ENCODE data around the gene TCF15. TPM values are rescaled to one million over a fixed set of nuclear protein-coding genes. Genes with fewer than 3 reads are reported as not detected.

TCF15 gene
- total and polyA plus RNA-seq, 2 donors, result 0.42 to 0.62 TPM

- peaks cover 0 to 4% of the 10 kb centered on the region in 2 donors for H3K4me1 ChIP-seq (ENCODE audit: control insufficient read depth in 2 of 2, insufficient read depth in 2 of 2, low read length in 2 of 2)
- DNase-seq (ENCODE audit: low read depth in 6 of 9, low spot score in 9 of 9), result no peak
- peak overlapping the region in 1 of 2 donors; percentile 46 for H3K4me3 ChIP-seq (ENCODE audit: low read length in 2 of 2)
- H3K27me3 ChIP-seq (ENCODE audit: control insufficient read depth in 2 of 2, insufficient read depth in 1 of 2, low read length in 1 of 2), result peaks cover 29 to 47% of the 10 kb centered on the region in 2 donors
- H3K36me3 ChIP-seq (ENCODE audit: control insufficient read depth in 2 of 2, insufficient read depth in 2 of 2, low read length in 1 of 2), result no peaks in the 10 kb centered on the region
- 20% methylated on average over 36 of the region's 36 CpGs for WGBS
- H3K27ac ChIP-seq (ENCODE audit: low read depth in 1 of 2, low read length in 1 of 2), result no peak overlapping the region
- no peaks in the 10 kb centered on the region for H3K9me3 ChIP-seq (ENCODE audit: control insufficient read depth in 2 of 2, insufficient read depth in 1 of 2, low read length in 1 of 2)
These were observed 42.6 kb upstream of the TCF15 start for GRCh38 chr20:652615-653109.

GRCh38 chr20:651713-652614 is 41.9 kb upstream of the TCF15 start:
- DNase-seq (ENCODE audit: low read depth in 6 of 9, low spot score in 9 of 9), result no peak
- Histone ChIP-seq H3K36me3 (ENCODE audit: control insufficient read depth in 2 of 2, insufficient read depth in 2 of 2, low read length in 1 of 2) (no peaks in the 10 kb centered on the region), H3K27ac (ENCODE audit: low read depth in 1 of 2, low read length in 1 of 2) (no peak overlapping the region)

GRCh38 chr20:650954-651353 is 40.8 kb upstream of the TCF15 start:
- Histone ChIP-seq H3K27me3 (ENCODE audit: control insufficient read depth in 2 of 2, insufficient read depth in 1 of 2, low read length in 1 of 2) (peaks cover 29 to 47% of the 10 kb centered on the region in 2 donors), H3K4me1 (ENCODE audit: control insufficient read depth in 2 of 2, insufficient read depth in 2 of 2, low read length in 2 of 2) (peaks cover 0 to 4% of the 10 kb centered on the region in 2 donors), H3K36me3 (ENCODE audit: control insufficient read depth in 2 of 2, insufficient read depth in 2 of 2, low read length in 1 of 2) (no peaks in the 10 kb centered on the region), H3K9me3 (ENCODE audit: control insufficient read depth in 2 of 2, insufficient read depth in 1 of 2, low read length in 1 of 2) (no peaks in the 10 kb centered on the region), H3K4me3 (ENCODE audit: low read length in 2 of 2) (no peak overlapping the region), H3K27ac (ENCODE audit: low read depth in 1 of 2, low read length in 1 of 2) (no peak overlapping the region)
- no peak for DNase-seq (ENCODE audit: low read depth in 6 of 9, low spot score in 9 of 9)
- 97% methylated on average over 5 of the region's 5 CpGs for WGBS

More at GRCh38 chr20:651713-652614, 41.9 kb upstream of the TCF15 start:
- Histone ChIP-seq H3K4me3 (ENCODE audit: low read length in 2 of 2) (no peak overlapping the region), H3K27me3 (ENCODE audit: control insufficient read depth in 2 of 2, insufficient read depth in 1 of 2, low read length in 1 of 2) (peaks cover 29 to 47% of the 10 kb centered on the region in 2 donors), H3K9me3 (ENCODE audit: control insufficient read depth in 2 of 2, insufficient read depth in 1 of 2, low read length in 1 of 2) (no peaks in the 10 kb centered on the region), H3K4me1 (ENCODE audit: control insufficient read depth in 2 of 2, insufficient read depth in 2 of 2, low read length in 2 of 2) (peaks cover 0 to 4% of the 10 kb centered on the region in 2 donors)
- WGBS, result 84% methylated on average over 20 of the region's 20 CpGs

- Histone ChIP-seq H3K27ac (ENCODE audit: low read depth in 1 of 2, low read length in 1 of 2) (no peak overlapping the region), H3K36me3 (ENCODE audit: control insufficient read depth in 2 of 2, insufficient read depth in 2 of 2, low read length in 1 of 2) (no peaks in the 10 kb centered on the region), H3K27me3 (ENCODE audit: control insufficient read depth in 2 of 2, insufficient read depth in 1 of 2, low read length in 1 of 2) (peaks cover 28 to 44% of the 10 kb centered on the region in 2 donors)
These were observed 40.2 kb upstream of the TCF15 start for GRCh38 chr20:650281-650680.

GRCh38 chr20:647479-648019 is 37.4 kb upstream of the TCF15 start:
- no peak overlapping the region for H3K4me3 ChIP-seq (ENCODE audit: low read length in 2 of 2)

More at GRCh38 chr20:650281-650680, 40.2 kb upstream of the TCF15 start:
- no peaks in the 10 kb centered on the region for H3K9me3 ChIP-seq (ENCODE audit: control insufficient read depth in 2 of 2, insufficient read depth in 1 of 2, low read length in 1 of 2)
- no peak for DNase-seq (ENCODE audit: low read depth in 6 of 9, low spot score in 9 of 9)
- WGBS, result 97% methylated on average over 5 of the region's 5 CpGs
- H3K4me1 ChIP-seq (ENCODE audit: control insufficient read depth in 2 of 2, insufficient read depth in 2 of 2, low read length in 2 of 2), result peaks cover 4 to 5% of the 10 kb centered on the region in 2 donors
- no peak overlapping the region for H3K4me3 ChIP-seq (ENCODE audit: low read length in 2 of 2)

GRCh38 chr20:646868-647233 is 36.7 kb upstream of the TCF15 start:
- Histone ChIP-seq H3K36me3 (ENCODE audit: control insufficient read depth in 2 of 2, insufficient read depth in 2 of 2, low read length in 1 of 2) (no peaks in the 10 kb centered on the region), H3K4me1 (ENCODE audit: control insufficient read depth in 2 of 2, insufficient read depth in 2 of 2, low read length in 2 of 2) (peaks cover 0 to 5% of the 10 kb centered on the region in 2 donors), H3K27me3 (ENCODE audit: control insufficient read depth in 2 of 2, insufficient read depth in 1 of 2, low read length in 1 of 2) (peaks cover 11 to 36% of the 10 kb centered on the region in 2 donors), H3K4me3 (ENCODE audit: low read length in 2 of 2) (no peak overlapping the region), H3K27ac (ENCODE audit: low read depth in 1 of 2, low read length in 1 of 2) (no peak overlapping the region), H3K9me3 (ENCODE audit: control insufficient read depth in 2 of 2, insufficient read depth in 1 of 2, low read length in 1 of 2) (no peaks in the 10 kb centered on the region)
- DNase-seq (ENCODE audit: low read depth in 6 of 9, low spot score in 9 of 9), result no peak
- 95% methylated on average over 2 of the region's 2 CpGs for WGBS

More at GRCh38 chr20:647479-648019, 37.4 kb upstream of the TCF15 start:
- Histone ChIP-seq H3K27me3 (ENCODE audit: control insufficient read depth in 2 of 2, insufficient read depth in 1 of 2, low read length in 1 of 2) (peaks cover 14 to 40% of the 10 kb centered on the region in 2 donors), H3K4me1 (ENCODE audit: control insufficient read depth in 2 of 2, insufficient read depth in 2 of 2, low read length in 2 of 2) (peaks cover 0 to 5% of the 10 kb centered on the region in 2 donors), H3K27ac (ENCODE audit: low read depth in 1 of 2, low read length in 1 of 2) (no peak overlapping the region), H3K36me3 (ENCODE audit: control insufficient read depth in 2 of 2, insufficient read depth in 2 of 2, low read length in 1 of 2) (no peaks in the 10 kb centered on the region), H3K9me3 (ENCODE audit: control insufficient read depth in 2 of 2, insufficient read depth in 1 of 2, low read length in 1 of 2) (no peaks in the 10 kb centered on the region)
- no peak for DNase-seq (ENCODE audit: low read depth in 6 of 9, low spot score in 9 of 9)
- 96% methylated on average over 2 of the region's 2 CpGs for WGBS

GRCh38 chr20:646107-646867 is 36.2 kb upstream of the TCF15 start:
- WGBS, result 97% methylated on average over 10 of the region's 10 CpGs
- DNase-seq (ENCODE audit: low read depth in 6 of 9, low spot score in 9 of 9), result no peak

GRCh38 chr20:645318-646106 is 35.4 kb upstream of the TCF15 start:
- Histone ChIP-seq H3K27ac (ENCODE audit: low read depth in 1 of 2, low read length in 1 of 2) (no peak overlapping the region), H3K36me3 (ENCODE audit: control insufficient read depth in 2 of 2, insufficient read depth in 2 of 2, low read length in 1 of 2) (no peaks in the 10 kb centered on the region), H3K27me3 (ENCODE audit: control insufficient read depth in 2 of 2, insufficient read depth in 1 of 2, low read length in 1 of 2) (peaks cover 8 to 31% of the 10 kb centered on the region in 2 donors), H3K9me3 (ENCODE audit: control insufficient read depth in 2 of 2, insufficient read depth in 1 of 2, low read length in 1 of 2) (no peaks in the 10 kb centered on the region), H3K4me3 (ENCODE audit: low read length in 2 of 2) (no peak overlapping the region), H3K4me1 (ENCODE audit: control insufficient read depth in 2 of 2, insufficient read depth in 2 of 2, low read length in 2 of 2) (peaks cover 0 to 5% of the 10 kb centered on the region in 2 donors)
- DNase-seq (ENCODE audit: low read depth in 6 of 9, low spot score in 9 of 9), result peak; percentile 25 to 75 (median 48)
- WGBS, result 21% methylated on average over 20 of the region's 20 CpGs

More at GRCh38 chr20:646107-646867, 36.2 kb upstream of the TCF15 start:
- Histone ChIP-seq H3K4me1 (ENCODE audit: control insufficient read depth in 2 of 2, insufficient read depth in 2 of 2, low read length in 2 of 2) (peaks cover 0 to 5% of the 10 kb centered on the region in 2 donors), H3K36me3 (ENCODE audit: control insufficient read depth in 2 of 2, insufficient read depth in 2 of 2, low read length in 1 of 2) (no peaks in the 10 kb centered on the region), H3K9me3 (ENCODE audit: control insufficient read depth in 2 of 2, insufficient read depth in 1 of 2, low read length in 1 of 2) (no peaks in the 10 kb centered on the region), H3K27ac (ENCODE audit: low read depth in 1 of 2, low read length in 1 of 2) (no peak overlapping the region), H3K27me3 (ENCODE audit: control insufficient read depth in 2 of 2, insufficient read depth in 1 of 2, low read length in 1 of 2) (peaks cover 8 to 32% of the 10 kb centered on the region in 2 donors), H3K4me3 (ENCODE audit: low read length in 2 of 2) (no peak overlapping the region)

Measured in thymus (tissue), 11 donors.